TTC549 (cell line): ENCODE measurements around the gene KCNMB2.
"Not testable (repeated sequence)": the region's sequence is repeated elsewhere in the genome, so short reads cannot be mapped to it uniquely, and the experiment has no call there.

Experiments
- FAIRE-seq: peaks from 2 replicates; lab custom pipeline; 2012; peaks lifted over from hg19 to GRCh38; lab: Jason Lieb, UNC

Gene KCNMB2

DNA sequence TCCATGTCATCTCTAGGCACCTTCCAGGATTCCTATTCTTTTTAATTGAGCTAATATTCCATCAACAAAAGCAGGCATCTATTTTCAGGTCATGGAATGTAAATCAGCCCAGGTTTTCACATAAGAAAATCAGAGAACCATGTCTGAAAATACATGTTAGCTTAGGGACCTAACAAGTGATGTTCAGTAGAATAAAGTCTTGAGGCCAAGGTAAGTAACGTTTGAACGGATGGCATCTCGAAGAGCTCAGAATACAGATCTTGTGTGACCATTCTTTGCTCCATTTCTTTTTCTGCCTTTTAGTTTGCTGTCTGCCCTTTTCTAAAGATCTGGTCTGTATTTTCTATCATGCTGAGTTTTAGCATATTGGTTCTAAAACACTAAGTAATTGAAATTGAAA lies 16.5 kb upstream of the KCNMB2 start:
- no peak for FAIRE-seq

- FAIRE-seq, result no peak
These were observed 15.8 kb upstream of the KCNMB2 start for GRCh38 chr3:178520451-178520850.

- FAIRE-seq, result no peak
These were observed 13.8 kb upstream of the KCNMB2 start for GRCh38 chr3:178522200-178523052.

GRCh38 chr3:178525251-178525650 lies 11.0 kb upstream of the KCNMB2 start:
- FAIRE-seq, result no peak

GRCh38 chr3:178526291-178526690 lies 9.9 kb upstream of the KCNMB2 start:
- FAIRE-seq, result no peak

GRCh38 chr3:178527981-178528380 lies 8.3 kb upstream of the KCNMB2 start:
- no peak for FAIRE-seq

DNA sequence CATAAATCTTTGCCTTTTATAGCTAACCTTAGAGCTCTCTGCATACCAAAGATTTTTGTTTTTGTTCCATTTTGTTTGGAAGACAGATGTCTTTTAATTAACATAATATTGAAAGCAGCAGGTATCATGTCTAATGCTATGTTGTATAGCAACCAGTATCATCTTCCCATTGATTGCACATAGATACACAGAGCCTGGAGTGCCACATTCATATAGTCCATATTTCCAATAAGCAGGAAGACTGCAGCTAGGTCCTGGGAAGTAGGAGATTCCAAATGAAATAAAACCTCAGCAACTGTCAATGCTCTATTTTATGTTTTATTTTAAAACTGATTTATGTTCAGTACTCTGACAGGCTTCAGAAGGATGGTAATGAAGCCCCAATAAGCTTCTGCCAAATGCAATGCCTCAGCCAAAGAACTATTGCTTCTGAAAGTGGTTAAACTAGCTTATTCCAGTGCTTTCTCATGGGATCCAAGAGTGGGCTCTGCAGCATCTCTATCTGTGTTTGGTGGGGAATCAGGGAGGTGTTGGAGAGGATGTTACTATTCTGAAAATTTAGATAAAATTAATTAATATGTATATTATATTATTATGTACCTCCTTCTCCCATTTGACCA lies 6.5 kb upstream of the KCNMB2 start:
- FAIRE-seq, result no peak

- FAIRE-seq, result no peak
These were observed 3.8 kb upstream of the KCNMB2 start for GRCh38 chr3:178532476-178532875.

DNA sequence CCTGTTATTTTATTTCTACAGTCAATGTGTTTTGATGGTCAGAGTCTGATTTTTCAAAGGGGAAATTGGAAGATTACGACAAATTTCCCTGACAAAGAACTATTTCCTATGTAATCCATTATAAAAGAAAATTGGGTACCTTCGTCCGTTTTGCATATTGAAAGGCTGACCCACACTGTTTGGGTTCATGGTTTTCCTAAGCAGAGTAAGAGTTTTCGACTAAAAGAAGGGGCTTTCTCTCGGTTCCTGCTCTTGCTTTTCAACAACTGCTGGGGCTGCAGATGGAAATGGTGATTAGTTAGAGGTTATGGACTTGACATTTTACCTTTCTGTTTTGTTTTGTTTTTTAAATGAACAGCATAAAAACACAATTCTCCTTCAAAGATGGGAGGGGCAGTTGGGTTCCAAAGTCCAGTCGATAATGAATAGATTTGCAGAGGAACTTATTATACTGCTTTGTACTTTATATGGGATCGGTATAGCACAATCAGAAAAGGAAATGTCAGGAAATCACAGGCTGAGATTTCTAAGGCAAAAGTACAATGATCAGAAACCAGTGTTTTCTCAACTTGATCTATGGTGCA lies 978 bp downstream of the KCNMB2 start:
- no peak for FAIRE-seq

GRCh38 chr3:178538056-178538455 lies 1.8 kb downstream of the KCNMB2 start:
- FAIRE-seq, result no peak

DNA sequence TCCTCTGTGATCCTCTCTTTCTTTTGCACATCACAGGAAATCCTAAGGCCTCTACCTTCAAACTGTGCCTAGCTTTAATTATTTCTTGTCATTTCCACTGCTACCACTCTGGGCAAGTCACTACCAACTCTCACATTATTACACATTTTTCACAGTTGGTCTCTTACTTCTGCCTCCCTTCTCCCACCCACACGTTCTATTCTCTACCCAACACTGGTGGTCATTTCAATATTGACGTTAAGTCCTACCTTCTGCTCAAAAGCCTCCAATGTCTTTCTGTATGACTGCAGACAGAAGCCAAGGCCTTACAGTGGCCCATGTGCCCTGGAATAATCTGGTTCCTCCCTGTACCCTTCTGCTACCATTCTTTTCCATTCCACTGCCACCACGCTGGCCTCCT lies 3.9 kb downstream of the KCNMB2 start:
- no peak for FAIRE-seq

DNA sequence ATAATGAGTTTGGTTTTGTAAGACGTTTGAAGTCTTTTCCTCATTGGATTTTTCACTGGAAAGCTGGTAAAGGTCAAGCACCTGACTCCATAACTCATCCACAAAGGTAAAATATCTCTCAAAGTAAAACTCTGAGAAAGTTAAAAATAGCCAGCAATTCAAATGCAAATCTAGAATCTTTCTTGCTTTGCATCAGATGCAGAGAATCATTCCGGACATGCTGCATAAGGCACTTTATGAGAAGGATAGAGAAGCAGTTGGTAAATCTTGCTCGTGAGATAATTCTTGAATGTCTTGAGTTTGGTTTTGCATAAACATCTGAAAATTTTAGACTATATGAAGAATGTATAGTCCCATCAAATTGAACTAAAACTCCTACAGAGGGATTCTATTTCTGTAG lies 9.1 kb downstream of the KCNMB2 start:
- no peak for FAIRE-seq

DNA sequence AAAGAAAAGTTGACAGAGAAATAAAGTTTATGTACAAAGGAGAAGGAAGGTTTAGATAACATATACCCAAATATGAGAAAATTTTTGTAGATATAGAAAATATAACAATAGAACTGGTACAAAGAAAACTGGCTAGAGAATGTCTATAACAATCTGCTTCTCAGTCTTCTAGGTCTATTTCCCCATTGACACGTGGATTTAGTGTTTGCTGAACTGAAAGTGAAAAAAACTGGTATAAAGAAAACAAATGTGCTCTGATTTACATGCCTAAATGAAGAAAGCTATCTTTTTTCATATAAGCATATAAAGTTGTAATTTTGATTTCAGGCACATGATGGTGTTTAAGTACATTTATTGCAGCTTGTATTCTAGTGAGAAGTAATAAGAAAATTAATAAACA lies 9.8 kb downstream of the KCNMB2 start:
- FAIRE-seq, result no peak

- FAIRE-seq, result not testable (repeated sequence)
These were observed 13.2 kb downstream of the KCNMB2 start for GRCh38 chr3:178549426-178549825.

DNA sequence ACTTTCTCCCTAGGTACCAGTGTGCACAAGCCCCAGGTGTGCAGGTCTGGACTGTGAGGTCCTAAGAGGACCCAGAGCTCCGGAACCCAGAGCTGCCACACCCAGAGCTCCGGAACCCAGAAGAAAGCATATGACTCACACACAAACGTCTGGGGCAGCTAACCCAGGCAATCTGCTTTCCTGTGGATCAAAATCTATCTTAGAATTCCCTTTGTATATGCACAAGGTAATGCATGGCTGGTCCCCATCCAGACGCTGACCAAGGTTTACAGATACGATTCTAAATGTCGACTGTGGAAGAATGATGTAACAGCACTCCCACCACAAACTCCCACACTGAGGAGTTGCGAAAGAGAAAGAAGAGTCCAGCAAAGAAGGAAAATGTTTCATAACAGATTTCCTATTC lies 15.7 kb downstream of the KCNMB2 start:
- no peak for FAIRE-seq

- FAIRE-seq, result no peak
These were observed 22.4 kb downstream of the KCNMB2 start for GRCh38 chr3:178558637-178559036.

- FAIRE-seq, result no peak
These were observed 24.5 kb downstream of the KCNMB2 start for GRCh38 chr3:178560759-178561158.

DNA sequence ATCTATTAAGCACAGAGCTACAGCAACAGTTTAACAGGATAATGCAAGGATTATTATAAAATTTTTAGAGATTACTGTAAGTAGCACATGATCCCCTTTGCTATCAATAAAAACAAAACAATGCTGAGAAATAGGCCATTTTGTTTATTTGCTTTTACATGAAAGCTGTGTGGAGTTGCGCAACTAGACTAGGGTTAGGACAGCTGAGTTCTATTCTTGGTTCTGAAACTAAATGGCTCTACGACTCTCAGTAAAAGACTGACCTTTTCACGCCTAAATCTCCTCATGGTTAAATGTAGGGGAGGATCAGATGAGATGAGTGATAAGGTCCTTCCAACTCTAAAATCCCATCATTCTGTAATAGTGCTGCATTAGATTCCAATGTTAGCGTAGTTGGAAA lies 25.0 kb downstream of the KCNMB2 start:
- no peak for FAIRE-seq

DNA sequence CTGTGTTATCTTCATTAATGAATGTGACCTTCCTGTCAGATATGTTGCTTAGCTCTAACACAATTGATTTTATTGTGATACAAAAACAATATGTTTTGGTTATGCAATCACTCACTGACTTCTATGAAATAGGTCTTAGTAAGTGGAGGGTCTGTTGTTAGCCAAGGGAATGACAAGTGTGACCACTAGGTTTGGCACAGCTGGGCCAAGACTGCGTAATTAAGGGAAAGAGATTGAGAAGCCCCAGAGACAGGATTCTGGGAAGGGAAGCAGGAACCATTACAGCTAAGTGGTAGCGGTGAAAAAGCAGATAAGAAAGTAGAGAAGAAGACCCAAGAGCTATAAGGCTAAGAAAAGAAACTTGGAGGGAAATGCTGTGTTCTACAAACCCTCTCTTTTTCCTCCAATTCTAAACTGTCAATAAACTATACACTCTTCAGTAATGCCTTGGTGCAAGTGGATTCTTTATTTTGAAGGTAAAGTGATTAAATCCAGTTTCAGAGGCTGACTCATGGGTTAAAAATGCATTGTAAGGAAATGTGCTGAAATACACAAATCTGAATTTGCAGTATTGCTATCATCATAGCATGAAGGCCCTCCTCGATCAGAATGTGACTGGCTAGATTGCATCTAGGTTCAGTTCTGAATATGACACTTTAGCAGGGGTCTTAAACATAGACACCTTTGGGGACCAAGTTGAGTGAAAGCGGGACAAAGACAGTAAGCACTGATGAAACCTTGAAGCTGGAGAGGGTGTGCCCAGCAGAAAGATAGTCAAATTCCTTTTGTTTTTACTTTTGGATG lies 26.1 kb downstream of the KCNMB2 start:
- FAIRE-seq, result no peak

DNA sequence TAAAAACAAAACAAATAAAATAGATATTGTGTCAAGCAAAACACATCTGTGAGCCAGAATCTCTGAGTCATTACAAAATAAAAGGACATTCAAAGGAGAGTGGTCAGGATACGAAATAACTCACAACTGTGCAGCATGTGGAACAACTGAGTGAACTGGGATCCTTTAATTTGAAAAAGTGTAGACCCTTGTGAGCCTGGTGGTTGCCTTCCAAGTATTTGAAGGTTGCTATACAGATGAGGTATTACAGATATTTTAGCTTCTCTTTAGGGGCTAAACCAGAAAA lies 26.7 kb downstream of the KCNMB2 start:
- no peak for FAIRE-seq

- FAIRE-seq, result no peak
These were observed 31.4 kb downstream of the KCNMB2 start for GRCh38 chr3:178567611-178568010.

GRCh38 chr3:178568155-178568731 lies 32.0 kb downstream of the KCNMB2 start:
- no peak for FAIRE-seq

DNA sequence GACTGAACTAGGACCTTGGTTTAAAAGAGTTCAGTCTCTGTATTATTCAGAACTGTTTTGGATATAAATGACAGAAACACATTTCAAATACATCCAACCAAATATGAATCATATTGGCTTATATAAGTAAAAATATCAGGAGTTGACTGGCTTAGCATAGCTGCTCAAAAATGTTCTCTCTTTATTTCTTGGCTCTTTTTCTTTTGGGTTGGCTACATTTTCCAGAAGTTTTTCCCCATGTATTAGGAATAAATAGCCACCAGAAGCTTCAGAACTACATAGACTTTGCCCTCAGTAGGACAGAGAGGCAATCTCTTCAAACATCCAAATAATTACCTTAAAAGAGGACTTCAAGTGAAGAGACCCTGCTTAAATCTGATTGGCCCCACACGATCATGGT lies 32.7 kb downstream of the KCNMB2 start:
- FAIRE-seq, result no peak
